NCI-H1436 treated with DMSO at 0.1 percent for 48 hours (cell line): ENCODE data around the gene CCNY.
"Not testable (repeated sequence)": the region's sequence is repeated elsewhere in the genome, so short reads cannot be mapped to it uniquely, and the experiment has no call there.

Source experiments
- DNase-seq: peaks from one replicate; lab custom pipeline; 2025; lab: John Stamatoyannopoulos, UW

CCNY gene

DNA sequence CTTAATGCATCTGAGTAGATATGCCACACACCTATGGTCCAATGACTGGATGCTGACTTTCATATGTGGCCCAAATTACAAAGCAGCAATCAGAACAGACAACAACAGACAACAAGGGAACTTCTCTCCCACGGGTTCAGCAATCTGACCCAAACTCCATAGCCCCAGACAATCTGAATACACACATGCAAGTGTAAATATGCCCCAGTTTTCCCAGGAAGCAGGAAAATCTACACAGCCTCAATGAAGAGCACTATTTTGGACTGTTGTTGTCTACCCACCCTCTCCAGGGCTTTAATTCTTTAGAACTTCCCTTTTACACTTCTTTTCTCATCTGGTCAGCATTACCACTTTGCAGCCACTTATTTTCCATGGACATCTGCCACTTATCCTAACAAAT lies 2.0 kb upstream of the CCNY start:
- DNase-seq, result no peak

DNA sequence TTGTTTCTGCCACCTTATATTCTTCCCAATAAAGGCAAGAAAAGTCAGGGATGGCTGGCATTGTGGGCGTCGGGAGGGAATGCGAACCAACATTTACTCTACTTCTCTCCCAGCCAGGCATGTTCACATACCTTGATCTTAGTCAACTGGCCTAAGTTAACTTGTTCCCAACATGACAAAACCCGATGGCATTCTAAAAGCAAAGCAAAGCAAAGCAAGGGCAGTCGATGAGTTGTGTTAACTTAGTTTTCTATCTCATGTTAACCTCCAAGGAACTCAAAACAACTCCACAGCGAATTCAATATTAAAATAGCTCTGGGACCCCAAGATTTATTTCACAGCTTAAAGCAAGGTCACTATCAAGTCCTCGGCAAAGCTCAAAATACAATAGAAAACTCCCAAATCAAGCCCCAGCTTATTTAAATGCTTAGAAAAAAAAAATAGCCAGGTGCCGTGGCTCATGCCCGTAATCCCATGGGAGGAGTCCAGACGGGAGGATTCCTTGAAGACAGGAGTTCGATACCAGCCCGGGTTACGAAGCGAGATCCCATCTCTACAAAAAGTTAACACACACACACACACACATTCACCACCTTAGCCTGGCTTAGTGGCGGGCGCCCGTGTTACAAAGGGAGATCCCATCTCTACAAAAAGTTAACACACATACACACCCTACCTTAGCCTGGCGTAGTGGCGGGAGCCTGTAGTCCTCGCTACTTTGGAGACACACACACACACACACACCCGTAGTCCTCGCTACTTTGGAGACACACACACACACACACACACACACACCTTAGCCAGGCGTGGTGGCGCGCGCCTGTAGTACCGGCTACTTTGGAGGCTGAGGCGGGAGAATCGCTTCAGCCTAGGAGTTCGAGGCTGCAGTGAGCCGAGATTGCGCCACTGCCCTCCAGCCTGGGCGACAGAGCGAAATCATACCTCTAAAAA lies 901 bp upstream of the CCNY start:
- no peak for DNase-seq

- no peak for DNase-seq
Observed at GRCh38 chr10:35336921-35337823, 863 bp downstream of the CCNY start.

DNA sequence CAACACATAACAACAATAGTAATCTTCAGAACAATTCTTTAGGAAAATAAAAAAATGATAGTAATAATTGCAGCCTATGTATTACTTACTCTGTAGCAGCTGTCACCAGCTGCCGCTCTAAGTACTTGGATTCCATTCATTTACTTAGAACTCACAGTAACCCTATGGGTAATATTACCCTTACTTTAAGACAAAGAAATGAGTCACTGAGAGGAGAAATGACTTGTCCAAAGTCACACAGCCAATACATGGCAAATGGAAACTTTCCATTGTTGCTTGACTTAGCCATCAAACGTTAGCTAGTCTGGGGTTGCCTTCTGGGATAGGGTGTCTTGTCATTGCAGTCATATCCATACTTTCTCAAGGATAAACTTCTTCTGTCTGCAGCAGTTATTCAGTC lies 3.6 kb downstream of the CCNY start:
- no peak for DNase-seq

GRCh38 chr10:35340975-35341374 lies 4.7 kb downstream of the CCNY start:
- no peak for DNase-seq

- DNase-seq, result no peak
Observed at GRCh38 chr10:35341521-35341920, 5.2 kb downstream of the CCNY start.

DNA sequence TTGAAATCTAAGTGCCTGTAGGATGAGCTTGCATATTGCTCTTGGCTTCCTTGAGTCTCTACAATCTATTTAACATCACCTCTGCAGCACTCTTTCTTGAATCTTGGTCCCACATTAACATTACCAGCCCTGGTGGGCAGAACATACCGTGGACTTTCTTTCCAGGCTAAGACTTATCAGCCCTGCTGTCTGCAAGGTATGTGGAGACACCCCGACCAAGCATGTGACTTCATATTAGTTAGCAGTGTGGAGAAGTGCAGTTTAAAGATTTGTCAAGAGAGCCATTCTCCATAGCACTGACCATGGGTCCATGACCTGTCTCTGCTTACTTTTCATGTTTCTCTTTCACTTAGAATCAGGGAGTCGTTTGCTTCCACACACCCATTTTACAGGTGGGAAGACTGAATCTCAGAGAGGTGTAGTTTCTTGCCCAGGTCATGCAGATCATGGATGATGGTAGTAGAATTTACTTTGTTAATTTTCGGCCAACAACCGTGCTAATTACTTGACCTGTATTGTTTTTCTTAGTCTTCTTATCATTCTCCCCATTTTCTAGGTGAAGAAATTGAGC lies 6.0 kb downstream of the CCNY start:
- DNase-seq, result no peak

DNA sequence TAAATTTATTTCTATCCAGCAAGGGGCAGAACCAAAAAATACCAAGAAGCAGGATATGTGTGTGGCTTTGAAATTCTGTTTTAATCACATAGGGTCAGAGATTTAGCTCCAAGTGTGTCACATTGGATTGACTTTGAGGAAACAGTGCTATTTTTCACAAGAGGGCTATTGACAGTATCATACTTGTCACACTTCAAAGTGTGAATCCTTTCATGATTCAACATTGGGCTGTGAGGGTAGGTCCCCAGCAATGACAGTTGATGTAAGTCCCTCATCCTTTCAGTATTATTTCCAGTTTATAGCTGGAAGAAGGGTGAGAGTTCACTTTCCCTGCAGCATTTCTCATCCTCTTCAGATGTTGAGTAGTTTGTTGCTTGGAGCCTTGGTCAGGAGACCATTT lies 7.4 kb downstream of the CCNY start:
- no peak for DNase-seq

DNA sequence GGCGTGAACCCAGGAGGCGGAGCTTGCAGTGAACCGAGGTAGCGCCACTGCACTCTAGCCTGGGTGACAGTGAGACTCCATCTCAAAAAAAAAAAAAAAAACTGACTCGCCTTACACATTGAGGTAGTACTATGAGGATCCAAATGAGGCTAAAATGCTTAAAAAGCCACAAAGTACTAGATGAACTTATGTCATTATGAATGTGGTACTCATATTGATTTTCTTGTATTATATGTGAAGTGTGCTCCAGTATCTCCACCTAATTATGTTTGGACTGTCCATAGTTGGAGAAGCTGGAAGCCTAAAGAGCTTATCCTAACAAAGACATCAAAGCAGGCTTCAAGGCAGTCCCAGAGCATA lies 9.1 kb downstream of the CCNY start:
- DNase-seq, result no peak

DNA sequence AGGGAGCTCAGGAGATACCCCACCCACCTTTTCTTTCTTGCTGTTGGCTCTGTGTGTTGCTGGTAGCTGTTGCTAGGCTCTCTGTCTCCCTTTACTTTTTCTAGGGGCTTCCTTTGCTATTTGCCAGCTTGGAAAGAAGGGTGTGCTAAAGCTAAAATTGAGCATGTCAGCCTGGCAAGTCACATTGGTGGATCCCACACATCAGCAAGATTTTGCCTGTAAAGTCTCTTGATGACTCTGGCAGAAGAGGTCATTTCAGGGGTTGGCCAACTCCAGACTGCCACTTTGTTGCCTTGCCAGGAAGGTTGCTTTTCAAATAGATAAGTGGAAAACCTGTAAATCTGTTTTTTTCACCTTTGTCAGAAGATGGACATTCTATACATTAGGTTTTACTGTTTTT lies 9.9 kb downstream of the CCNY start:
- DNase-seq, result no peak

DNA sequence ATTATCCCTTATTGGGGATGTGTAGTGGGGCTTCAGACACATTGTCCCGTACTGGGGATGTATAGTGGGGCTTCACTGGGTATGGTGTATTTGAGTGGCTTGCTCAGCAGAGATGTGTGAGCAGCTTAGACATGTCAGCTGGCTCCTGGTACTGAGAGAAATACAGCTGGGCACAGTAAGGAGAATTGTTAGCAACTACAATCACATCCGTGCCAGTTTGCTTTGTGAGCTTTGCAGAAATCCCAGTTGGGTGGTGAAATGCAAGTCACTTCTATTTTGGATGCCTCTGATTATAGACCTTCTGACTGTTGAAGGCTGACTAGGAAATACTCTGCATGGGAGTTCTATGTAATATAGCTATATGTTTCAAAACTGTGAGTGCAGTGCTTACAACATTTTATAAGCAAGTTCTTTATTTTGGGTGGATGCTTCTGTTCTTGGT lies 10.8 kb downstream of the CCNY start:
- DNase-seq, result no peak

DNA sequence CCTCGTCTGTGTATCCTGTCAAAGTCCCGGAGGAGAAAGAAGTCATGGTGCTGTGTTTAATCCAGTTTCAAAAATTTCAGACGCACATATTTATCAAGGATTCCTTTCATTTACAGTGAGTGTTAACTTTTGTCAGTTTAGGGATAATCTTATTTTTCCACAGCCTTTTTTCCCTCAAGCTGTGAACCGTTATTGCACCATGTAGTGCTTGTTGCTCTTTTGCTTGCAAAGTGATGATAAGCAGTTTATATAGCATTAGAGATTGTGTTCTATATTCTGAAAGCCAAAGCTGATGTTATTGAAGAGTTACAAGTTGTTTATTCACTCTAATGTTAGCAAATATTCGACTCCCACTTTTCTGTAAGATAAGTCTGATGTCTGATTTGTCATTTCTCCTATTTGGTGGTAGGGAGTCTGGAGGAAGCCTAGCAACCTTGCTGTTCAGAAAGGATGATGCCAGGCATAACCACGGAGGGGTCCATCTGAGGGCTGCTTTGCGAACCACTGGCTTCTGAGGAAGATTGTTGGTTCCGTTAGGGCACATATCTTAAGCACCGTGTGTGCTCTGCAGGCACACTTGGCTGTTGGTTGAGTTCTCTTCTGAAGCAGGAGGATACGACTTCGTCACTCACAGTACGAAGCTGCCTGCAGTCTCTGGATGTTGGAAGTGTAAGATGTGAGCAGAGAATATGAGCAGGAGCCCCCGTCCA lies 11.7 kb downstream of the CCNY start:
- no peak for DNase-seq

GRCh38 chr10:35348609-35349388 lies 12.5 kb downstream of the CCNY start:
- DNase-seq, result no peak

DNA sequence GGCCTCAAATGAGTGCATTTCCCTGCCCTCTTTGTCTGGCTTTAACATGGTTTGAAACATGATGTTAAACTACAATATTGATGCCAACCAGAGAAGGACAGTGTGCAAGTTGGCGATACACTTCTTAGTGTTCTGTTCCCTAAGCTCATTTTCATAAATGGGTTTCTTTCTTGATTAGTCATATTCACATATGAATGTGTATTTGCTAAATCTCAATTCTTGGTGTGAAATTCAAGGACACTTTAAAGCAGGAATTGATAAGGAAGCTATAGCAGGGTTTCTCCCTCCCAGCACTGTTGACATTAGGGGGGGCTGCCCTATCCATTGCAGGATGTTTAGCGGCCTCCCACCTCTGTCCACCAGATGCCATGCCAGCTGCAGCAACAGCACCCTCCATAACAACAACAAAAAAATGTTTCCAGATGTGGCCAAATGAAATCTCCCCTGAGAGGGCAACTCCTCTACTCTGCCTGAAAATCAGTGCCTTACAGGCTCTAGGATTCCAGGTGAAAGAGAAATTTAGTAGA lies 13.1 kb downstream of the CCNY start:
- no peak for DNase-seq

DNA sequence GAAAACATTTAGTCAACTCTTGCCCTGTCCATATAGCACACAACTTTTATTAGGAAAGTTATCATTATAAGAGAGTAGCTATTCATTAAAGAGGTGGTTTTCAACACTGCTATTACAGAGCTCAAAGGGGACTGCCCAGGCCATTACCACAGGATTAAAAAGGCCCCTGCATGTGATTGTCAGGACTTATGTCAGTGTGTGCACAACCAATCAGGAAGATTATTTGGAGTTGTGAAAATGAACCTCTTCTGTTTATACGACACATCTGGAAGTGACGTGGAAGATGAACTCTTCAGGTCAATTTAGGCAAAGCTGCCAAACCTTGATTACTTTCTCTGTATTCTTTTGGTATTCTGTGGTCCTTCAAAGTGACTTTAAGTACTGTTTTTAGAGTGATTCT lies 14.7 kb downstream of the CCNY start:
- no peak for DNase-seq

DNA sequence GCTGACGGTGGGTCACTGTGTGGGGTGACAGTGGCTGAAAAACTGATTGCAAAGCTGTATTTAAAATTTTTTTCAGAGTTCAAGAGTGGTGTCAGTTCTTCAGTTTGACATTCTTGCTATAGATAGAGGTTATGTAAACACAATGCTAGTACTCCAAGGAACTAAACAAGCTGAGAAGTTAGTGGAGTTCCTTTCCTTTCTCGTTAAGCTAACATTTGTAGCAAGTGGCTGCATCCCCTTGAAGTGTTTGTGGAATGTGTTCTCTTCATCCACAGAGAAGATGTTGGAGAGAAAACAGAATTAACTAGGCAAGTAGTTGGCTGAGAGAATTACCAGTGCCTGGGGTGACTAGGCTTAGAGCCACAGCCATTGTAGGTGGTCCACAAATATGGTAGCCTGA lies 15.8 kb downstream of the CCNY start:
- no peak for DNase-seq

DNA sequence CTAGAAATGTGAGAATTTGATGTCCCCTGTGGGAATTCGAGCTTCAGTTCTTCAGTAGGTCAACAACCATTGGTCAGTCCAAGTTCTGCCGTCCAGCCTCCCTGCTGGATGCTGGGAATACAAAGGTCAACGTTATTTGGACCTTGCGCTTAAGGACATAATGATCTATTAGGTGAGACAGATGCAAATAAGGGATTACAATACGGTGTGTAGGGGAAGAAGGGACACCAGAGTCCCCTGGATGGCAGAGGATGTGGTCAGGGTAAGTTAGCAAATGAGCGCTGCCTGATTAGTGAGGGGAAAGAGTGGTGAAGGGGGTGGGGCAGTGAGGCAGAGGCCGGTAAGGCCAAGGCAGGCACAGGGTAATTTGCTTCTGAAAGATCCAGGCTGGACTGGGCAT lies 16.2 kb downstream of the CCNY start:
- no peak for DNase-seq

GRCh38 chr10:35353395-35353794 lies 17.1 kb downstream of the CCNY start:
- no peak for DNase-seq

GRCh38 chr10:35353805-35354204 lies 17.5 kb downstream of the CCNY start:
- DNase-seq, result no peak

DNA sequence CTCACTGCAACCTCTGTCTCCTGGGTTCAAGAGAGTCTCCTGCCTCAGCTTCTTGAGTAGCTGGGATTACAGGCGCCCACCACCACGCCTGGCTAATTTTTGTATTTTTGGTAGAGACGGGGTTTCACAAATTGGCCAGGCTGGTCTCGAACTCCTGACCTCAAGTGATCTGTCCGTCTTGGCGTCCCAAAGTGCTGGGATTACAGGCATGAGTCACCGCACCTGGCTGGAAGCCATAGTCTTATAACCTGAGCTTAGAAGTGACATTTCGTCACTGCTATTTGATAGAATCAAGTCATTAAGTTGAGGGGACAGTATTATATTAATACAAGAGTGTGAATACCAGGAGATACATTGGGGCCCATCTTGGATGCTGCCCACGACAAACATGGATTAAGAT lies 17.9 kb downstream of the CCNY start:
- DNase-seq, result not testable (repeated sequence)
